Measurements from ENCODE around the gene UBE3B.

UBE3B gene

GRCh38 chr12:109557200-109557599 is 79.8 kb downstream of the UBE3B start:
- H3K9me3 ChIP-seq (ENCODE audit: control insufficient read depth, low read length), result no peaks in the 10 kb centered on the region
- no peaks in the 10 kb centered on the region for H3K4me1 ChIP-seq (ENCODE audit: control insufficient read depth, insufficient read depth, low read length)
- 95% methylated on average over 10 of the region's 10 CpGs for WGBS, 2 experiments
- no peak overlapping the region for H3K4me3 ChIP-seq (ENCODE audit: insufficient read depth, low read depth, low read length)
- H3K36me3 ChIP-seq (ENCODE audit: control insufficient read depth, insufficient read depth, low read length), result no peaks in the 10 kb centered on the region
- H3K27me3 ChIP-seq (ENCODE audit: control insufficient read depth, insufficient read depth, low read length, poor library complexity, severe bottlenecking), result no peaks in the 10 kb centered on the region
- H3K27ac ChIP-seq (ENCODE audit: insufficient read depth, low read depth, low read length, poor library complexity, severe bottlenecking), result no peak overlapping the region

DNA sequence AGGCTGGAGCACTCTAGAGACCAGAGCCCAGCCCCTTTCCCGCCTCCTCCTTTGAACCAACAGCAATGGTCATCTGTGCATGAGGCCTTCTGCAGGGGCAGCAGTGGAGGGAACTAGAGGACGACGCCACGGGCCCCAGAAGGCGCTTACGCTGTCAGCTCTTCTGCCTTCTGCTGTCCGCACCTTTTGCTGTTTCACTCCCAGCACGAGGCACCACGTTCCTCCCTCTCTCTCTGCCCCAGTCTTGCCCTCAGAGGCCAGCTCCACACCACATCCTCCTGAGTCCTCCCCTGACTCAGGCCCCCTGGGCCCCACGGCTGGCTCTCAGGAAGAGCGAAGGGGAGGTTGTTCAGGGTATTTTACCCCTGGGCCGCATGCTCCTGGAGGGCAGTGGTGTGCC is 80.4 kb downstream of the UBE3B start:
- 92 to 93% methylated on average over 12 of the region's 12 CpGs for whole genome bisulfite sequencing, 2 experiments
- H3K9me3 ChIP-seq (ENCODE audit: control insufficient read depth, low read length), result no peaks in the 10 kb centered on the region
- H3K4me1 ChIP-seq (ENCODE audit: control insufficient read depth, insufficient read depth, low read length), result no peaks in the 10 kb centered on the region
- no peak overlapping the region for H3K27ac ChIP-seq (ENCODE audit: insufficient read depth, low read depth, low read length, poor library complexity, severe bottlenecking)
- no peaks in the 10 kb centered on the region for H3K36me3 ChIP-seq (ENCODE audit: control insufficient read depth, insufficient read depth, low read length)
- no peaks in the 10 kb centered on the region for H3K27me3 ChIP-seq (ENCODE audit: control insufficient read depth, insufficient read depth, low read length, poor library complexity, severe bottlenecking)
- H3K4me3 ChIP-seq (ENCODE audit: insufficient read depth, low read depth, low read length), result no peak overlapping the region

- 91 to 92% methylated on average over 25 of the region's 25 CpGs for WGBS, 2 experiments
- no peak overlapping the region for H3K4me3 ChIP-seq (ENCODE audit: insufficient read depth, low read depth, low read length)
- H3K9me3 ChIP-seq (ENCODE audit: control insufficient read depth, low read length), result no peaks in the 10 kb centered on the region
- no peaks in the 10 kb centered on the region for H3K4me1 ChIP-seq (ENCODE audit: control insufficient read depth, insufficient read depth, low read length)
- no peak overlapping the region for H3K27ac ChIP-seq (ENCODE audit: insufficient read depth, low read depth, low read length, poor library complexity, severe bottlenecking)
- H3K27me3 ChIP-seq (ENCODE audit: control insufficient read depth, insufficient read depth, low read length, poor library complexity, severe bottlenecking), result no peaks in the 10 kb centered on the region
- no peaks in the 10 kb centered on the region for H3K36me3 ChIP-seq (ENCODE audit: control insufficient read depth, insufficient read depth, low read length)
These were observed 81.2 kb downstream of the UBE3B start for GRCh38 chr12:109558374-109559199.

DNA sequence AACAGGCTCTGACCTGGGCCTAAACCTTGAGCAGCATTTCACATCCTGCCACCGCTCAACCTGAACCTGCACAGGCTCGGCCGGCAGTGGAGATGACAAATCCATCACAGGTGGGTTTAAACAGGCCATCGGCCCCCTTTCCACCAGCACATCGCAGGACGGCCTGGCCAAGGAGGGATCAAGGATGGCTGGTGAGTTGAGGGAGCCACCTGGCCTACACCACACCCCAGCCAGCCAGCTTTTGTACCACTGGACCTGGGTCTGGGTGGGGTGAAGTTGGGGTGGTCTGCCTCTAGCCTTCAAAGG is 81.7 kb downstream of the UBE3B start:
- Histone ChIP-seq H3K4me1 (ENCODE audit: control insufficient read depth, insufficient read depth, low read length) (no peaks in the 10 kb centered on the region), H3K27me3 (ENCODE audit: control insufficient read depth, insufficient read depth, low read length, poor library complexity, severe bottlenecking) (no peaks in the 10 kb centered on the region), H3K36me3 (ENCODE audit: control insufficient read depth, insufficient read depth, low read length) (no peaks in the 10 kb centered on the region), H3K9me3 (ENCODE audit: control insufficient read depth, low read length) (no peaks in the 10 kb centered on the region), H3K27ac (ENCODE audit: insufficient read depth, low read depth, low read length, poor library complexity, severe bottlenecking) (no peak overlapping the region), H3K4me3 (ENCODE audit: insufficient read depth, low read depth, low read length) (no peak overlapping the region)
- WGBS, 2 experiments, result 92 to 95% methylated on average over 6 of the region's 6 CpGs

DNA sequence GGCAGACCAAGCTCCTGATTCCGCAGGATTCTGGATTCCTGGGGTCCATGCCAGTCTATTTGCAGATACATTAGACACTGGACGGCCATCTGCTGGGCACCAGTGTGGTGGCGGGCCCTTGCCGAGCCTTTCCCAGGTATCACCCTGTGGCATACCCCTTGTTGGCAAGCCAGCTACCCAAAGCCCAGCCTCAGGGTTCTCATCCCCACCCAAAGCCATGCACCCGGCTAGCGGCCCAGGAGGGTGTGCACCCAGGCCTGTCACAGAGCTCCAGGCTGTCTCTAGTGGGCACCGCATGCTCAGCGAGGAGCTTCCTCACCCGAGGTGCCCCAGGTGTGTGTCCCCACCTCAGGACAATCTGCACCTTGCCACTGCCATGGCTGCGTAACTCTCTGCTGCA is 82.2 kb downstream of the UBE3B start:
- H3K9me3 ChIP-seq (ENCODE audit: control insufficient read depth, low read length), result no peaks in the 10 kb centered on the region
- 94 to 95% methylated on average over 10 of the region's 10 CpGs for WGBS, 2 experiments
- no peaks in the 10 kb centered on the region for H3K4me1 ChIP-seq (ENCODE audit: control insufficient read depth, insufficient read depth, low read length)
- no peaks in the 10 kb centered on the region for H3K36me3 ChIP-seq (ENCODE audit: control insufficient read depth, insufficient read depth, low read length)
- no peak overlapping the region for H3K27ac ChIP-seq (ENCODE audit: insufficient read depth, low read depth, low read length, poor library complexity, severe bottlenecking)
- no peak overlapping the region for H3K4me3 ChIP-seq (ENCODE audit: insufficient read depth, low read depth, low read length)
- H3K27me3 ChIP-seq (ENCODE audit: control insufficient read depth, insufficient read depth, low read length, poor library complexity, severe bottlenecking), result no peaks in the 10 kb centered on the region

DNA sequence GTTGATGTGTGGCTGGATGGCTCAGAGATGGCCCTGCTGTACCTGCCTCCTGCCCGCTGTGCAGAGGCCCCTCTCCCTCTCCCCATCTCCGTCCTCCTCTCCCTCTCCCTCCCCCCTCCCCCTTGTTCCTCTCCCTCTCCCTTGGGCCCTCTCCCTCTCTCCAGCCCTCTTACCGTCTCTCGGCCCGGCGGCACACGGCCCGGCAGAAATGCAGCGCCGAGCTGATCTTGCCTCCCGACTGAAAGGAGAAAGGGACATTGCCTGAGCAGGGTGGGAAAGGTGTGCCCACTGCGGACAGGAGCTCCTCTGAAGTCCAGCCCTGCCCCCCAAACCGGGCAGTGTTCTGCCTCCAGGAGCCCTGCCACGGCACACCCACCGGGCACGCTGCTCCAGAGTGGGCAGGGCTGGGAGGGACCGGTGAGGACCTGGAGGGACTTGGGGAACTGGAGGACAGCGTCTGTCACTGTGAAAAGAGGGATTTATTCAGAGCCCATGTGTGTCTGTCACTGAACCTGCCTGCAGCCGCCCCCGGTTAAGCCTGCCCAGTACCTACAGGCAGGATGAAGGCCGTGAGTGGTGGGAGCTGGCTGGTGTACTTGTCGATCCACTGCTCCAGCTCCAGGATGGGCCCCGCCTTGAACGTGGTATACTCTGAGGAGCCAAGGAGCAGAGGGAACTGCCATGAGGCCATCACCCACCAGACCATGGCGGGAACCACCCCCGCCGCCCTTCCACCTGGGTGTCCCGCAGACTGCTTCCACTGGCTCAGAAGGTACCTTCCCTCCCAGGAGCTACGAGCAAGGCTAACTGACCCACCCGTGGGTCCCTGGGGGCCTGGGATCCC is 83.7 kb downstream of the UBE3B start:
- H3K9me3 ChIP-seq (ENCODE audit: control insufficient read depth, low read length), result no peaks in the 10 kb centered on the region
- 87 to 91% methylated on average over 30 of the region's 30 CpGs for WGBS, 2 experiments
- H3K27me3 ChIP-seq (ENCODE audit: control insufficient read depth, insufficient read depth, low read length, poor library complexity, severe bottlenecking), result no peaks in the 10 kb centered on the region
- no peaks in the 10 kb centered on the region for H3K4me1 ChIP-seq (ENCODE audit: control insufficient read depth, insufficient read depth, low read length)
- H3K36me3 ChIP-seq (ENCODE audit: control insufficient read depth, insufficient read depth, low read length), result no peaks in the 10 kb centered on the region
- no peak overlapping the region for H3K4me3 ChIP-seq (ENCODE audit: insufficient read depth, low read depth, low read length)
- H3K27ac ChIP-seq (ENCODE audit: insufficient read depth, low read depth, low read length, poor library complexity, severe bottlenecking), result no peak overlapping the region

DNA sequence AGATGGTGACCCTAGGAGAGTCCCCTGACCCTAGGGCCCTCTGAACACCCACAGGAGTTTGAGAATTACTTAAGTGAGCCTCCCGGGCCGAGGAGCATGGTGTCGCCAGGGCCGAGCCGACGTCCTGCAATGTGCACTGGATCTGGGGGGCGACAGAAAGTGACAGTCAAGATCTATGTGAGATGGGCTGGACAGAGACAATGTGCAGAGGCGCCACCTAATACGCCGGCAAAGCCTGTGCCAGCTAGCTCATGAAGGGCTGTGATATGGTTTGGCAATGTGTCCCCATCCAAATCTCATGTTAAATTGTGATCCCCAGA is 84.2 kb downstream of the UBE3B start:
- Histone ChIP-seq H3K9me3 (ENCODE audit: control insufficient read depth, low read length) (no peaks in the 10 kb centered on the region), H3K4me3 (ENCODE audit: insufficient read depth, low read depth, low read length) (no peak overlapping the region), H3K27me3 (ENCODE audit: control insufficient read depth, insufficient read depth, low read length, poor library complexity, severe bottlenecking) (no peaks in the 10 kb centered on the region), H3K36me3 (ENCODE audit: control insufficient read depth, insufficient read depth, low read length) (no peaks in the 10 kb centered on the region), H3K4me1 (ENCODE audit: control insufficient read depth, insufficient read depth, low read length) (no peaks in the 10 kb centered on the region), H3K27ac (ENCODE audit: insufficient read depth, low read depth, low read length, poor library complexity, severe bottlenecking) (no peak overlapping the region)
- 96 to 97% methylated on average over 10 of the region's 10 CpGs for WGBS, 2 experiments

DNA sequence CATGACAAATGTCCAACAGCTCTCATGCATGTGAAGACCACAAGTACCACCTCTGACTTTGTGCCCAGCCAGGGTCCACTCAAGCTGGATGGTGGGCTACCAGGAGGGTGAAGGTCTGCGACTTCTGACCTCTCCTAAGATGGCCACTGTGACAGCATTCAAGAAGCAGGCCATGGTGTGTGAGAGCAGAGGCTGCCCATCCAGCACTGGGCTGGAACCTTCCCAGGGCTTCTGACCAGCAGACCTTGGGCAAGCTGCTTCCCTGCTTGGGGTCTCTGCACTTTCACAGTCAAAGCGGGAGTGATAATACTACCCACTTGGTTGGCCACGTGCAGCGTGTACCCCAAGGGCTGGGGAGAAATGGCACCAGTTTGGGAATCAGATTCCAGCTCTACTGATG is 85.4 kb downstream of the UBE3B start:
- no peaks in the 10 kb centered on the region for H3K36me3 ChIP-seq (ENCODE audit: control insufficient read depth, insufficient read depth, low read length)
- H3K4me1 ChIP-seq (ENCODE audit: control insufficient read depth, insufficient read depth, low read length), result no peaks in the 10 kb centered on the region
- H3K27ac ChIP-seq (ENCODE audit: insufficient read depth, low read depth, low read length, poor library complexity, severe bottlenecking), result no peak overlapping the region
- 94 to 95% methylated on average over 4 of the region's 4 CpGs for WGBS, 2 experiments
- no peaks in the 10 kb centered on the region for H3K9me3 ChIP-seq (ENCODE audit: control insufficient read depth, low read length)
- no peak overlapping the region for H3K4me3 ChIP-seq (ENCODE audit: insufficient read depth, low read depth, low read length)
- H3K27me3 ChIP-seq (ENCODE audit: control insufficient read depth, insufficient read depth, low read length, poor library complexity, severe bottlenecking), result no peaks in the 10 kb centered on the region

DNA sequence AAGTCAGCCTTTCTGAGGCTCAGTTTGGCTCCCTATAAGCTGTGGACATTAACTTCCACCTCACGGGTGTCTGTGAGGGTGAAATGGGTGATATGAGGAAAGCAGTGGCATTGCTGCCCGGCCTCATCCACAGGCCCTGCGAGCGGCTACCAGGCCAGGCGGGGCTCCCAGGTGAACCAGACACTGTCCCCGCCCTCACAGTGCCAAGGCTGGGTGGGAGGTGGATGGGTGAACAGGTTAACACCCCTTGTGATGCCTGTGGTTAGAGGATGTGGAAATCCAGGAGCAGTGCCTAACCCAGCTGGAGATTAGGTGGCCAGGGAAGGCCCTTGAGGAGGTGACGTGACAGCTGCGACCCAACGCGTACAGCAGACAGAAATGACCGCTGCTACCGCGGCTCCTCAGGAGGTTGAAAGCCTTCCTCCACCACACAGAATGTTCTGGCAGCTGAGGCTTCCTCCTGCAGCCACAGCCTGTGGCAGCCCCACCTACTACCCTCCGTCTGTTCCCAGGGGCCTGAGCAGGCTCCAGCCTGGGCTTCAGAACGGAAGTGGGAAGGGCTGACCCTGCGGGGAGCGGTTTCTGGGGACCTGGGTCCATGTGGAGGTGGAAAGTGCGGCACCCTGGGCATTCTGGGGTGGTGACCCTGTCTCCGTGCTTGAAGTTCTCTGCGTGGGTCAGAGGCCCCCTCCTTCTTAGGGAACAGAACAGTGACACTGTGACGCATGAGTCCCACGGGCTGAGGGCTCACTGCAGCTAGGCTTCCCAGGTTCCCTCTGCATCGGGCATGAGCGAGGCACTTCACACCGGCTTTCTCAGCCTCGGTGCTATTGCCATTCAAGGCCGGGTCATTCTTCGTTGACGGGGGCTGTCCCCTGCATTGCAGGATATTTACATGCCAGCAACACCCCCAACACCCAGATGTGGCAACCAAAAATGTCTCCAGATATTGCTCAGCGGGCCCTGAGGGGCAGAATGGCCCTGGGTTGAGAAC is 86.2 kb downstream of the UBE3B start:
- no peaks in the 10 kb centered on the region for H3K36me3 ChIP-seq (ENCODE audit: control insufficient read depth, insufficient read depth, low read length)
- no peaks in the 10 kb centered on the region for H3K9me3 ChIP-seq (ENCODE audit: control insufficient read depth, low read length)
- no peak overlapping the region for H3K4me3 ChIP-seq (ENCODE audit: insufficient read depth, low read depth, low read length)
- no peaks in the 10 kb centered on the region for H3K27me3 ChIP-seq (ENCODE audit: control insufficient read depth, insufficient read depth, low read length, poor library complexity, severe bottlenecking)
- H3K27ac ChIP-seq (ENCODE audit: insufficient read depth, low read depth, low read length, poor library complexity, severe bottlenecking), result no peak overlapping the region
- H3K4me1 ChIP-seq (ENCODE audit: control insufficient read depth, insufficient read depth, low read length), result no peaks in the 10 kb centered on the region
- WGBS, 2 experiments, result 92 to 94% methylated on average over 30 of the region's 30 CpGs

DNA sequence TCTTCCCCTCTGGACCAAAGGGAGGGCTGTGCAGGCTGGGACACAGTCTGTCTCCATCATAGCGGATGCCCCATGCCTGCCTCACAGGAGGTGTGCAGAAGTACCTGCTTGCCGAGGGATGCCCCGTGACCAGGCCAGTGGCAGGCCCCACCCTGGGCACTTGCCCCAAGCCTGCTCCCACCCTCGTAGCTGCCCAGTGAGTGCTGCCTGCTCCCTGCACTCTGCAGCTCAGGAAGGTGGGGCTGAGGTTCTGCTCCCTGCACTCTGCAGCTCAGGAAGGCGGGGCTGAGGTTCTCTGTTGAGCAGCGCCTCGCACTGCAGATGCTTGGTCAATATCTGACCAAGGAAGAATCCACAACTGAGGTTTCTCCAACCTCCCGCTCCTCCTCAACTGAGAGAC is 89.0 kb downstream of the UBE3B start:
- no peaks in the 10 kb centered on the region for H3K9me3 ChIP-seq (ENCODE audit: control insufficient read depth, low read length)
- no peak overlapping the region for H3K4me3 ChIP-seq (ENCODE audit: insufficient read depth, low read depth, low read length)
- no peaks in the 10 kb centered on the region for H3K36me3 ChIP-seq (ENCODE audit: control insufficient read depth, insufficient read depth, low read length)
- H3K4me1 ChIP-seq (ENCODE audit: control insufficient read depth, insufficient read depth, low read length), result no peaks in the 10 kb centered on the region
- 94 to 95% methylated on average over 8 of the region's 8 CpGs for WGBS, 2 experiments
- H3K27ac ChIP-seq (ENCODE audit: insufficient read depth, low read depth, low read length, poor library complexity, severe bottlenecking), result no peak overlapping the region
- H3K27me3 ChIP-seq (ENCODE audit: control insufficient read depth, insufficient read depth, low read length, poor library complexity, severe bottlenecking), result no peaks in the 10 kb centered on the region

Measured in ectodermal cell (in vitro differentiated cells).